Suprapubic skin (tissue), 4 donors: Measurements from ENCODE around the gene DNTT. TPM values are rescaled to one million over a fixed set of nuclear protein-coding genes. Genes with fewer than 3 reads are reported as not detected.

Source experiments
- DNase-seq, 2 donors: peaks; one replicate each; pipeline ENCODE4 v3.0.0-alpha.2; 2019; ENCODE audit warnings: low spot score in 2 of 2
- H3K27ac ChIP-seq: fragments of 200-600 bp; sonication (generic); one replicate; pipeline ENCODE4 v1.5.1; 2019
- H3K27me3 ChIP-seq: fragments of 200-600 bp; sonication (generic); one replicate; pipeline ENCODE4 v1.5.1; 2019
- H3K36me3 ChIP-seq: fragments of 200-600 bp; sonication (generic); one replicate; pipeline ENCODE4 v1.5.1; 2019
- H3K4me1 ChIP-seq: fragments of 200-600 bp; sonication (generic); one replicate; pipeline ENCODE4 v1.5.1; 2019
- H3K4me3 ChIP-seq: fragments of 200-600 bp; sonication (generic); one replicate; pipeline ENCODE4 v1.5.1; 2019; ENCODE audit warnings: mild to moderate bottlenecking
- H3K9me3 ChIP-seq: fragments of 200-600 bp; sonication (generic); one replicate; pipeline ENCODE4 v1.5.1; 2019
- EP300 ChIP-seq: sonication (generic); formaldehyde crosslinking; IDR thresholded peaks from one replicate; pipeline ENCODE4 v1.6.1; 2017; ENCODE audit warnings: antibody characterized with exemption
- POLR2A ChIP-seq, 2 donors: fragments of 450-650 bp; IDR thresholded peaks; one replicate each; pipeline ENCODE4 v1.6.1; 2017; ENCODE audit warnings: antibody characterized with exemption in 2 of 2, mild to moderate bottlenecking in 2 of 2, moderate library complexity in 2 of 2
- POLR2AphosphoS5 ChIP-seq, 3 donors: sonication (generic); formaldehyde crosslinking; IDR thresholded peaks; one replicate each; pipeline ENCODE4 v1.6.1; 2017; ENCODE audit warnings: antibody characterized with exemption in 3 of 3
- WGBS: methylation state at CpG from one replicate; pipeline ENCODE4 v1.1.5; 2018; 5-methylcytosine and 5-hydroxymethylcytosine counted together
- total RNA-seq, 4 donors: library from RNA; depleted of rRNA; stranded (reverse); fragments of >200 nt; gene quantifications; one replicate each; pipeline ENCODE4 v1.1.0, GENCODE V29; 2016
- TF ChIP-seq, protein P1 (sequence below), 2 donors: fragments of 200-600 bp in 1 of 2; fragments of 450-650 bp in 1 of 2; sonication (generic) in 1 of 2; IDR thresholded peaks; one replicate each; pipeline ENCODE4 v1.5.1; 2016 to 2019; ENCODE audit warnings: antibody characterized with exemption in 2 of 2, mild to moderate bottlenecking in 1 of 2, moderate library complexity in 1 of 2

The DNTT gene
- total RNA-seq, 4 donors from 2014 or later = not detected

- Histone ChIP-seq H3K36me3 (no peaks in the 10 kb centered on the region), H3K4me3 (no peak overlapping the region), H3K4me1 (peaks cover 30% of the 10 kb centered on the region), H3K27ac (peak overlapping the region; percentile 47), H3K27me3 (no peaks in the 10 kb centered on the region), H3K9me3 (no peaks in the 10 kb centered on the region)
- no peak for DNase-seq
- TF ChIP-seq, protein P1, sequence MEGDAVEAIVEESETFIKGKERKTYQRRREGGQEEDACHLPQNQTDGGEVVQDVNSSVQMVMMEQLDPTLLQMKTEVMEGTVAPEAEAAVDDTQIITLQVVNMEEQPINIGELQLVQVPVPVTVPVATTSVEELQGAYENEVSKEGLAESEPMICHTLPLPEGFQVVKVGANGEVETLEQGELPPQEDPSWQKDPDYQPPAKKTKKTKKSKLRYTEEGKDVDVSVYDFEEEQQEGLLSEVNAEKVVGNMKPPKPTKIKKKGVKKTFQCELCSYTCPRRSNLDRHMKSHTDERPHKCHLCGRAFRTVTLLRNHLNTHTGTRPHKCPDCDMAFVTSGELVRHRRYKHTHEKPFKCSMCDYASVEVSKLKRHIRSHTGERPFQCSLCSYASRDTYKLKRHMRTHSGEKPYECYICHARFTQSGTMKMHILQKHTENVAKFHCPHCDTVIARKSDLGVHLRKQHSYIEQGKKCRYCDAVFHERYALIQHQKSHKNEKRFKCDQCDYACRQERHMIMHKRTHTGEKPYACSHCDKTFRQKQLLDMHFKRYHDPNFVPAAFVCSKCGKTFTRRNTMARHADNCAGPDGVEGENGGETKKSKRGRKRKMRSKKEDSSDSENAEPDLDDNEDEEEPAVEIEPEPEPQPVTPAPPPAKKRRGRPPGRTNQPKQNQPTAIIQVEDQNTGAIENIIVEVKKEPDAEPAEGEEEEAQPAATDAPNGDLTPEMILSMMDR (IDR thresholded peaks at IDR 0.05) = no peak
- TF ChIP-seq POLR2AphosphoS5 (IDR thresholded peaks at IDR 0.05) (no peak), EP300 (no peak), POLR2A (IDR thresholded peaks at IDR 0.05) (no peak)
- 43% methylated on average over 1 of the region's 1 CpG for WGBS
Measured at GRCh38 chr10:96276831-96277230, 27.4 kb upstream of the DNTT start.

GRCh38 chr10:96279191-96279641 lies 25.0 kb upstream of the DNTT start:
- Histone ChIP-seq H3K27ac (no peak overlapping the region), H3K27me3 (no peaks in the 10 kb centered on the region), H3K9me3 (no peaks in the 10 kb centered on the region), H3K4me3 (no peak overlapping the region), H3K4me1 (peaks cover 13% of the 10 kb centered on the region), H3K36me3 (no peaks in the 10 kb centered on the region)
- no peak for DNase-seq
- TF ChIP-seq, protein P1 (IDR thresholded peaks at IDR 0.05) = no peak
- TF ChIP-seq POLR2A (IDR thresholded peaks at IDR 0.05) (no peak), POLR2AphosphoS5 (IDR thresholded peaks at IDR 0.05) (no peak)
- 77% methylated on average over 3 of the region's 3 CpGs for WGBS

DNA sequence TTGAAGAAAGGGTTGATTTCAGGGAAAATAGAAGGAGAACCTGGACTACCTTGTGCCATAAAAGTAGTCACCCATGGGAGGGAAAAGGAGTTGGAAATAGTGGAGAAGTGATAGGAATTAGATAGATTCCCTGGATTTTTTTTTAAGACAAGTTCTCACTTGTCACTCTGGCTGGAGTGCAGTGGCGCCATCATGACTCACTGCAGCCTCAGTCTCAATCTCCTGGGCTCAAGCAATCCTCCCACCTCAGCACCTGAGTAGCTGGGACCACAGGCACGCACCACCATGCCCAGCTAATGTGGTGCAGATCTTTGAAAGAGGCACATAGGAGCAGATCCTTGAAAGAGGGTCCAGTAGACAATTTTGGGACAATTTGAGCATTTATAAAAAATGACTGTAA lies 23.4 kb upstream of the DNTT start:
- WGBS = 68% methylated on average over 2 of the region's 2 CpGs
- TF ChIP-seq POLR2A (IDR thresholded peaks at IDR 0.05) = no peak
- TF ChIP-seq POLR2AphosphoS5 (IDR thresholded peaks at IDR 0.05) = no peak
- TF ChIP-seq, protein P1 (IDR thresholded peaks at IDR 0.05) = no peak
- TF ChIP-seq EP300 = no peak
- Histone ChIP-seq H3K4me1 (peaks cover 8% of the 10 kb centered on the region), H3K9me3 (no peaks in the 10 kb centered on the region), H3K36me3 (no peaks in the 10 kb centered on the region), H3K4me3 (no peak overlapping the region), H3K27ac (no peak overlapping the region), H3K27me3 (no peaks in the 10 kb centered on the region)
- no peak for DNase-seq

- Histone ChIP-seq H3K4me3 (no peak overlapping the region), H3K4me1 (peaks cover 1% of the 10 kb centered on the region), H3K9me3 (no peaks in the 10 kb centered on the region), H3K27ac (no peak overlapping the region), H3K36me3 (no peaks in the 10 kb centered on the region), H3K27me3 (no peaks in the 10 kb centered on the region)
- TF ChIP-seq POLR2A (IDR thresholded peaks at IDR 0.05) (no peak), EP300 (no peak), POLR2AphosphoS5 (IDR thresholded peaks at IDR 0.05) (no peak)
- TF ChIP-seq, protein P1 (IDR thresholded peaks at IDR 0.05) = no peak
- 74% methylated on average over 3 of the region's 3 CpGs for WGBS
- no peak for DNase-seq
Measured at GRCh38 chr10:96281444-96282029, 22.7 kb upstream of the DNTT start.

DNA sequence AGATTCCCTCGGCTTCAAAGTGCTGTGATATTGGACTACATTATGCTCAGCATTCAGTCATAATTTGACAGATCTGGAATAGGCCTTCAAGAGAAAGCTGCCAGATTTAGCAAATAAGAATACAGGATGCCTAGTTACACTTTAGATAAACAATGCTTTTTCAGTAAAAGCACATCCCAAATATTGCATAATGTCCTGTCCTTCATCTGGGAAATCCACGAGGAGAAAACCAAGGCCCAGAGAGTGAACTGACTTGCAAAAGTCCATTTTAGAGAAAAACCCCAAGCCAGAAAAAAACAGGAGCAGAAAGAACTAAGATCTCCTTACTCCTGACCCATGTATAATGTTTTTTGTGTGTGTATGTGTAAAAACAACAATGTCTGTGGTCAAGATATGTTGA lies 20.9 kb upstream of the DNTT start:
- Histone ChIP-seq H3K4me1 (peaks cover 10% of the 10 kb centered on the region), H3K36me3 (no peaks in the 10 kb centered on the region), H3K27ac (no peak overlapping the region), H3K4me3 (no peak overlapping the region), H3K27me3 (no peaks in the 10 kb centered on the region), H3K9me3 (no peaks in the 10 kb centered on the region)
- no peak for DNase-seq
- TF ChIP-seq POLR2A (IDR thresholded peaks at IDR 0.05) (no peak), POLR2AphosphoS5 (IDR thresholded peaks at IDR 0.05) (no peak), EP300 (no peak)
- TF ChIP-seq, protein P1 (IDR thresholded peaks at IDR 0.05) = no peak
- WGBS = 62% methylated on average over 2 of the region's 2 CpGs
